ENCODE measurements around the gene AMIGO2. TPM values are rescaled to one million over a fixed set of nuclear protein-coding genes. Genes with fewer than 3 reads are reported as not detected.

AMIGO2 gene
- total and polyA plus RNA-seq, 9 of the 15 experiments (the other 6 are each of a cell fraction or from before 2014, with no cell fraction given), result 2.0 to 8.3 (median 3.8) TPM

GRCh38 chr12:47082796-47083621, 3.2 kb upstream of the AMIGO2 start (continued):
- TF ChIP-seq CREB3L1 (IDR thresholded peaks at IDR 0.05; ENCODE audit: borderline replicate concordance, low read depth) (no peak), MGA (IDR thresholded peaks at IDR 0.05) (peak; percentile 43), CREB5 (CRISPR knock-in tag; IDR thresholded peaks at IDR 0.05) (no peak), ZNF589 (CRISPR knock-in tag; IDR thresholded peaks at IDR 0.05; ENCODE audit: low read depth) (no peak), ZNF609 (CRISPR knock-in tag; IDR thresholded peaks at IDR 0.05; ENCODE audit: borderline replicate concordance) (no peak), NBN (IDR thresholded peaks at IDR 0.05; ENCODE audit: low read depth) (no peak)
